Measurements from ENCODE around the gene PRPF39. TPM values are rescaled to one million over a fixed set of nuclear protein-coding genes. Genes with fewer than 3 reads are reported as not detected.

The PRPF39 gene
- total and polyA plus RNA-seq, 10 of the 15 experiments (the other 5 are each of a cell fraction or from before 2014, with no cell fraction given), result 22.1 to 91.7 (median 36.9) TPM

GRCh38 chr14:45150386-45150890, 66.5 kb downstream of the PRPF39 start:
- CTCF ChIA-PET, result interaction anchor here (1.1 kb wide), 2 partner anchors 11 to 20 kb away, joined by 3 read pairs; no protein-coding TSS in a partner anchor
- Histone ChIP-seq H2AFZ (ENCODE audit: control insufficient read depth, low read depth, low read length) (no peak overlapping the region), H3K9me3 (replicated peaks; ENCODE audit: control insufficient read depth, insufficient read depth, low read length) (no peaks in the 10 kb centered on the region), H3K27me3 (replicated peaks in 1 of 2; ENCODE audit: control insufficient read depth in 2 of 2, insufficient read depth in 2 of 2, low read length in 1 of 2) (no peaks in the 10 kb centered on the region), H3K4me1 (ENCODE audit: control insufficient read depth, insufficient read depth, low read length) (no peaks in the 10 kb centered on the region; the same call in 1 of the 2 replicates), H3K36me3 (ENCODE audit: control insufficient read depth in 2 of 2, insufficient read depth in 2 of 2, low read length in 1 of 2) (peaks cover 0 to 6% of the 10 kb centered on the region in 2 experiments; a peak in 2 of 4 replicates), H3K4me2 (ENCODE audit: control insufficient read depth, insufficient read depth) (no peak overlapping the region), H4K20me1 (ENCODE audit: control insufficient read depth, insufficient read depth) (no peaks in the 10 kb centered on the region), H3K27ac (ENCODE audit: control insufficient read depth, insufficient read depth) (no peak overlapping the region), H3K79me2 (ENCODE audit: control insufficient read depth, insufficient read depth, low read length) (peaks cover 1% of the 10 kb centered on the region; the same call in 1 of the 2 replicates), H3K9ac (ENCODE audit: control insufficient read depth, insufficient read depth, low read length) (no peak overlapping the region), H3K4me3 (no peak overlapping the region)
- POLR2A ChIA-PET, result interaction anchor here (1.1 kb wide), 1 partner anchor 15 kb away, joined by 3 read pairs; no protein-coding TSS in a partner anchor
- RAD21 ChIA-PET (ENCODE audit: unreplicated experiment), result no interaction called here
- DNase-seq (ENCODE audit: low read depth, low spot score) (no peak), FAIRE-seq (no peak), ATAC-seq (no peak)
- SMC1A ChIA-PET (ENCODE audit: uncharacterized antibody, unreplicated experiment), result interaction anchor here (1.4 to 1.9 kb wide), 3 partner anchors 21 to 107 kb away, joined by 3 to 6 read pairs (median 3); no protein-coding TSS in a partner anchor
- 97% methylated on average over 4 of the region's 4 CpGs for WGBS (ENCODE audit: insufficient coverage, insufficient replicate concordance, low lambda C conversion rate, missing lambda C conversion rate)
- intact Hi-C loops (cut with micrococcal nuclease; ENCODE audit: unreplicated experiment) (no loop called here), in situ Hi-C loops (cut with MboI) (no loop called here)
- BruUV-seq (replicated peaks), result no TSS peak
- TF ChIP-seq STAT1 (conservative IDR thresholded peaks at IDR 0.05), result no peak
- no peak for TF ChIP-seq MYC (IDR thresholded peaks at IDR 0.05; ENCODE audit: insufficient read depth, insufficient read length, insufficient replicate concordance, low read length, severe bottlenecking)
- no peak for TF ChIP-seq IRF5 (IDR thresholded peaks at IDR 0.05; ENCODE audit: borderline replicate concordance)
- no peak for TF ChIP-seq JUND (IDR thresholded peaks at IDR 0.05; ENCODE audit: low read depth, low read length)
- TF ChIP-seq PBX3 (IDR thresholded peaks at IDR 0.05; ENCODE audit: insufficient replicate concordance, low read depth, low read length), result no peak
- no peak for TF ChIP-seq ZNF622 (IDR thresholded peaks at IDR 0.05)
